Measurements from ENCODE around the gene TBC1D22A.

TBC1D22A gene

DNA sequence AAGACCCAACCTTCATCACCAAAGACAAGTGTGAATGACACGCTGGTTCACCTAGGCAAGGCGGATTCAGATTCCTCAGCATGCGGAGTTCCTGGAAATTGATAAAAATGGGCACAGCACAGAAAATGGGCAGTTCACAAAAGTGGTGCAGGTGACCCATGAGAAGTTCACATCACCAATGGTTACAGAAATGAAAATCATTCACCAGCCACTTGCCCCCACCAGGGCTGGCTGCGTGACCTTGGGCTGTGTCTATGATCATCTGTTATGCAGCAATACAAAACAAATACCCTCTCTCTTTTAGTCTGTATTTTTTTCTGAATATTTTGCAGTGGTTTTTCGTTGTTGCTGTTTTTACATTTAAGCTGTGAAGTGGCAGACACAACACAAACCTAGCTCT is 415.9 kb downstream of the TBC1D22A start:
- ATAC-seq, result no peak
- Mint-ChIP-seq H3K9me3 (peaks cover 23% of the 10 kb centered on the region), H3K36me3 (ENCODE audit: low read depth) (peaks cover 29% of the 10 kb centered on the region)

DNA sequence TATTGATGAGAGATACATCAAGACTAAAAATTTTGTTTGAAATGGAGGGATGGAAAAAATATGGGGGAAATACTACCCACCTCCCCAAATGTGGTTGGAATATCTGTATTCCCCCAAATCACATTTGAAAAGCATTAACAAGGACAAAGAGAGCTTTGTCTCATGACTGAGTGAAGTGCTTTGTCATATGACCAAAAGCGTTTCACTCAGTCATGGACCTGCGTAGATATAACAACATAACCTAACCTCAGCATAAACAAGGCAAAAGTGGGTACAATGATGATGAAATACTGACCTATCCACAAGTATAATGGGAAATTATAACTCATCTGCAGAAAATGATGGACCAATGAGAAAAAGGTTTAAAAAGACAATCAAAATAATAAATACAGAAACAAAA is 418.3 kb downstream of the TBC1D22A start:
- Mint-ChIP-seq H3K9me3 (peaks cover 42% of the 10 kb centered on the region), H3K36me3 (ENCODE audit: low read depth) (peaks cover 17% of the 10 kb centered on the region), H3K27me3 (no peaks in the 10 kb centered on the region), H3K27ac (no peak overlapping the region), H3K4me1 (no peaks in the 10 kb centered on the region), H3K4me3 (no peak overlapping the region)
- DNase-seq (no peak), ATAC-seq (no peak)

More for the DNA sequence above, 415.9 kb downstream of the TBC1D22A start:
- no peak for DNase-seq
- Mint-ChIP-seq H3K4me1 (no peaks in the 10 kb centered on the region), H3K4me3 (no peak overlapping the region), H3K27ac (no peak overlapping the region), H3K27me3 (no peaks in the 10 kb centered on the region)

DNA sequence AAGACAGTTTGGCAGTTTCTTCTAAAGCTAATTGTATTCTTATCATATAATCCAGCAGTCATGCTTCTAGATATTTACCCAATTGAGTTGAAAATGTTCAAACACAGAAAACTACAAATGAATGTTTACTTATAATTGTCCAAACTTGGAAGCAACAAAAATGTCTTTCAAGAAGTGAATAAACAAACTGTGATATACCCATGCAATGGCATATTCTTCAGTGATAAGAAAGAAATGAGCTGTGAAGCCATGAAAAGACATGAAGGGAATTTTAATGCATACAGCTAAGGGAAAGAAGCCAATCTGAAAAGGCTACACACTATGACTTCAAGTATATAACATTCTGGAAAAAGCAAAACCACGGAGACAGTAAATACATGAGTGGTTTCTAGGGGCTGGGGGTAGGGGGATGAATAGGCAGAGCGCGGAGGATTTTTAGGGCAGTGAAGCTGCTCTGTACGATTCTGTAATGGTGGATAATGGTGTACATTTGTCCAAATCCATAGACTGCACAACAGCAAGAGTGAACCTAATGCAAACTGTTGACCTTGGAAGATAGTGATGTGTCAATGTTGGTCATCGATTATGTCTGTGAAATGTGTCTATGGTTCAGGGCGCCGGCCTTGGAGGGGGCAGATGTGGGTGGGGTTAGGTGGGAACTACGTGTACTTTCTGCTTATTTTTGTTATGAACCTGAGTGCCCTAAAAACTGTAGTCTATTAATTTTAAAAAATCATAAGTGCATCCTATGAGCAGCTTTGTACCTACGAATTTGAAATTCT is 424.9 kb downstream of the TBC1D22A start:
- H3K4me3 Mint-ChIP-seq, result no peak overlapping the region
- ATAC-seq (no peak), DNase-seq (no peak)
- H3K27me3 Mint-ChIP-seq, result no peaks in the 10 kb centered on the region
- peaks cover 32% of the 10 kb centered on the region for H3K9me3 Mint-ChIP-seq
- H3K36me3 Mint-ChIP-seq (ENCODE audit: low read depth), result no peaks in the 10 kb centered on the region
- H3K27ac Mint-ChIP-seq, result no peak overlapping the region
- no peaks in the 10 kb centered on the region for H3K4me1 Mint-ChIP-seq

DNA sequence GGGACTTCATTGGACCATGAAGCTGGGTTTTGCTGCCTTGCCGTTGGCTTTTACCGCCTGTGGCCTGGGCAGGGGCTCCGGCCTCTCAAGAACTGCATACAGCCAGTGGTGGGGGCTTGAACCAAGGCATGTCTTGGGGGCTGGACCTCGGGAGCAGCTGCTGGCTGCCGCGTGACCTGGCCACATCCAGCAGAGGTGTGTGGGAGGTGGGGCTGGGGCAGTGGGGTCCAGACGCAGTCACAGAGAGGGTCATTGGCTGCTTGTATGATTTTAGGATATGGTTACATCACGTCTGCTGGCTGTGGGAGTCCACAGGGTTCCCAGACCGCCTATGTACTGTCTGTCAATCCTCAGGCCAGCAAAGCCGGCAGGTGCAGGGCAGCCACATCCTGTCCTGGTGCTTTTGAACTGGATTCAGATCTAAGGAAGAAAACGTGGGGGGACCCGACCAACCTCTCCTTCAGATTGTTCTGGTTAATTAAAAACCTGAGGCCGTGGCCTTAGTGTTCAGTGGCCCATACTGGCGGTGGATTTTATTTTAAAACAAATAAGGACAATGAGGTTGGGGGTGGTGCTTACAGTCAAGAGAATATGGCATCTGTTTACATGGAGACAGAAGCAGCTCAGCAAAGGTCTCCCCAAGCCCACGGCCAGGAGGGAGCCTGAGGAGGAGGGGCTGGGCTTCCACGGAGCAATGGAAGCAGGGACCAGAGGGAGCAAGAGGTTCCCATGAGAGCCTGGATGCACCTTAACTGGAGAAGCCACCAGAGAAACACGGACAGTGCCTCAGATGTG is 426.0 kb downstream of the TBC1D22A start:
- Mint-ChIP-seq H3K4me3 (no peak overlapping the region), H3K4me1 (no peaks in the 10 kb centered on the region), H3K36me3 (ENCODE audit: low read depth) (no peaks in the 10 kb centered on the region), H3K27me3 (no peaks in the 10 kb centered on the region), H3K27ac (no peak overlapping the region), H3K9me3 (peaks cover 26% of the 10 kb centered on the region)
- no peak for DNase-seq
- ATAC-seq, result no peak

DNA sequence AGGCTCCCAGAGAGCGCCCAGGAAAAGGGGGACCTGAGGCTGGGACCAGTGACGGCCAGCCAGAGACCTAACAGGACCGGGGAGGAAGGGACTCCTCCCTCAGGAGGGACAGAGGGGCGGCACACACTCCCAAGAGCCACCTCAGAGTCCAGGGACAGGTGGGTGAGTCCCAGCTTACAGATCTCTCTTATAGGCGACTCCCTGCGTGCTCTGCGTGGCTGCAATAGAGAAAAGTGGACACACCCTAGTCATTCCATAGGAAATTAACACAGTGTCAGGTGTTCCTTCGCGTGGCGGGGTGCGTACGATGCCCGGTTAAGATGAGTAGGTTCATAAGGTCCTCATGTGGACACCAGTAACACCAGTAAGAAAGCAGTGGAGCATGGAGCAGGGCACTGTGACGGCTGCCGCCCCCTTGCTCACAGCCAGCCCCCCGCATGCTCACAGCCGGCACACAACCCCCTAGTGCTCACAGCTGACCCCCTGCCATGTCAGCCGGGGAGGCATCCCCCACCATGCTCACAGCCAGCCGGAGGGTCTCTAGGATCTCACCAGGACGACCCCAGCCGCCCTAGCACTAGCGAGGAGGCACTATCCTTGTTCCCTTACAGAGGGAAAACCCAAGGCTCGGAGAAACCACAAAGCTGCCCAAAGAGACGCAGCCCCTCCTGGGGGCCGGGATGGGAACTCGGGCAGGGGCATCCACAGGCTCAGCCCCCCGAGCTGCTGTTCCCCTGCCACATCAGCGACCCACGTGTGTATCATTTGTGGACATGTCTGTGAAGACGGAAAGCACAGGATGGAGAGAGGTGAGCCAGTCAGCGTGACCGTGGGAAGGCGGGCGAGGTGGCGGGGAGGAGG is 426.8 kb downstream of the TBC1D22A start:
- H3K36me3 Mint-ChIP-seq (ENCODE audit: low read depth), result no peaks in the 10 kb centered on the region
- no peak overlapping the region for H3K27ac Mint-ChIP-seq
- H3K9me3 Mint-ChIP-seq, result peaks cover 22% of the 10 kb centered on the region
- ATAC-seq (no peak), DNase-seq (no peak)
- no peaks in the 10 kb centered on the region for H3K27me3 Mint-ChIP-seq
- no peaks in the 10 kb centered on the region for H3K4me1 Mint-ChIP-seq
- no peak overlapping the region for H3K4me3 Mint-ChIP-seq

DNA sequence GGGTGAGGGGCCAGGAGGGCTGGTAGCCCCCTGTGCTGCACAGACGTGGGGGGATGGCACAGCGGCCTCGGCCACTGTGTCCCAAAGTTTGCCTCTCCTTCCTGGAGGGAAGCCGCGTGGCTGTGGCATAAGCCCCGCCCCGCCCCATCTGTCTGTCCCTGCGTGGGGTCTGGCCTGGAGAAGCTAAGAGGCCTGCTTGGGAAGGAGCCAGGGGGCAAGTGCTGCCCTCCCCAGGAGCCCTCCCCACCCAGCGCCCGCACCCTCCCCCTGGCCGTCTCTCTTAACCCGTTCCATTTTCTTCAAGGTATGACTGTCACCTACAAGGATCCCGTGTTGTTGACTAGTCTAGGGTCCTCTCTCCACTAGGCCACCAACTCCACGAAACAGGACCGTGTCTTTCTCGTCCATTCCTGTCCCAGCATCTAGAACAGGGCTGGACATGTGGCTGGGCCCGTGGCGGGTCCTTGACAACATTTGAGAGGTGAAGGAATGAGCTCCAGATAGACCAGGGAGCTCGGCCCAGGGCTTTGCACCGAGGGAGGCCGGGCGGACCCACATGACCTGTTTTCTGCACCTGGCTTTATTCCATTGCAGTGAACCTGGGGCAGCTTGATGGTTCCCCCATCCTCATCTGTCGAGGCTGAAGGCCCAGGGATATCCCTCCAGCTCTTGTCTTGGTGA is 428.0 kb downstream of the TBC1D22A start:
- no peak for DNase-seq
- H3K4me3 Mint-ChIP-seq, result no peak overlapping the region
- no peaks in the 10 kb centered on the region for H3K36me3 Mint-ChIP-seq (ENCODE audit: low read depth)
- ATAC-seq, result no peak
- no peak overlapping the region for H3K27ac Mint-ChIP-seq
- H3K4me1 Mint-ChIP-seq, result no peaks in the 10 kb centered on the region
- H3K9me3 Mint-ChIP-seq, result peaks cover 12% of the 10 kb centered on the region
- H3K27me3 Mint-ChIP-seq, result no peaks in the 10 kb centered on the region

DNA sequence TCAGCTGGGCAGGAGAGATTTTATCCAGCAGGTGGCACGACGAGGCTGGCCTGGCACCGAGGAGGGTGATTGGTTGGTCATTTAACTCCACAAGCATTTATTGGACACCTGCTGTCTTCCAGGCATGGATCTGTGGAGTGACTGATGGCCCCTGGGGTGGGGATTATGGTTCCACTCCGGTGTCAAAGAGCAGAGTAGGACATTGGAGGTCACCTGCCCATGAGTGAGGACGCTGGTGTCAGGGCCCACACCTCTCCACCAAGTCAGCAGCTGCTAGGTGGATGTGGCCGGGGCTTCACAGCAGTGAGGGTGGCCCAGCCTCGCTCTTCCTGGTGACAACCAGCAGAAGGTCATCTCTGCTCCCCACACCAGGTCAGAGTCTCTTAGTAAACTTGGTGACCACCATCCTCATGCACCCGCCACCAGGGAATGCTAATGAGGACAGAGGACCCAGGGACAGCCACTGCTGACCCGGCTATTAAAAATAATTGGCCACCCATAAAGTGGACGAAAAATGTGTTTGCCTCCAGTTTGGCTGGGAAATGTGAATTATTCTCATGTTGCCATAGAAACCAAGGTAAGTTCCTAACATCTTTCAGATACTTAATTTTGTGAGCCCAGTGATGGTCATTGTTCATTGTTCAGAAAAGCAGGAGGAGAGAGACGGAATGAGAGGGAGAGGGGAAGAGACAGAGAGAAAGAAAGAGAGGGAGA is 428.7 kb downstream of the TBC1D22A start:
- Mint-ChIP-seq H3K36me3 (ENCODE audit: low read depth) (no peaks in the 10 kb centered on the region), H3K4me1 (no peaks in the 10 kb centered on the region)

DNA sequence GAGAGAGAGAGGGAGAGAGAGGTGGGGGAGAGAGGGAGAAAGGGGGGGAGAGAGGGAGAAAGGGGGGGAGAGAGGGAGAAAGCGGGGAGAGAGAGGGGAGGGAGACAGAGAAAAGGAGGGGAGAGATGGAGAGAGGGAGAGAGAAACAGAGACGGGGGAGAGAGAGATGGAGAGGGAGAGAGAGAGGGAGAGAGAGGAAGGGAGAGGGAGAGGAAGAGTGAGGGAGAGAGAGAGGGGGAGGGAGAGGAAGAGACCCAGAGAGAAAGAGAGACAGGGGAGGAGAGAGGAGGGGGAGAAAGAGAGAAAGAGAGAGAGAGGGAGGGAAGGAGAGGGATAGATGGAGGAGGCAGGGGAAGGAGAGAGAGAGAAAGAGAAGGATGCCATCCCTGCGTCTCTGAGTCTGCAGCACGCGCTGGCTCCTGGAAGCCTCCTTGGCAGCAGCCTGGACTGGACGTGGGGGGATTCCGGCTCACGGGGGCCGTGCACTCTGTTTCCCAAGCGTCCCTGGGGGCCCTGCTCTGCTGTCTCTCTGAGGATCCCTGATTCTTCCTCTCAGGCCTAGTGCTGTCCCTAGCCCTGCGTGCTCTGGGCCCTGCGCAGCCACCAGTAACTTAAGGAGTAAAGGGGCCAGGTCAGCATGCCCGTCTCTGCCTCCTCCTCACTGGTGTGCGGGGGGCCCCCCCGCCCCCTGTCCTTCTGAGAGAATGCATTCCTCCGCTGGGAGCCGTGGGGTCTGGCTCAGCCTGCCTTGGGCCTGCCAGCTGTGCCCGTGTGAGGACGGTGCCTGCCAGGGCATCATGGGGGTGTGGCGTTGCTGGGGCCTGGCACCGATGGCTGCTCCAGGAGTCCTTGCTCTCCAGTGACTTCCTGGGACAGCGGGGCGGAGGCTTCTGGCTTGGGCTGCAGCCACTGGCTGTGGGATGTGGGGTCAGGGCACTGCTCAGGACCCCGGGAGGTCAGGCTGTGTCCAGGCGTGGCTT is 429.5 kb downstream of the TBC1D22A start:
- Mint-ChIP-seq H3K27ac (no peak overlapping the region), H3K9me3 (no peaks in the 10 kb centered on the region), H3K4me1 (no peaks in the 10 kb centered on the region), H3K4me3 (no peak overlapping the region), H3K27me3 (no peaks in the 10 kb centered on the region), H3K36me3 (ENCODE audit: low read depth) (no peaks in the 10 kb centered on the region)
- DNase-seq, result no peak
- no peak for ATAC-seq

More for the DNA sequence above, 428.7 kb downstream of the TBC1D22A start:
- Mint-ChIP-seq H3K4me3 (no peak overlapping the region), H3K27me3 (no peaks in the 10 kb centered on the region), H3K9me3 (peaks cover 5% of the 10 kb centered on the region), H3K27ac (no peak overlapping the region)
- DNase-seq, result no peak
- ATAC-seq, result no peak

DNA sequence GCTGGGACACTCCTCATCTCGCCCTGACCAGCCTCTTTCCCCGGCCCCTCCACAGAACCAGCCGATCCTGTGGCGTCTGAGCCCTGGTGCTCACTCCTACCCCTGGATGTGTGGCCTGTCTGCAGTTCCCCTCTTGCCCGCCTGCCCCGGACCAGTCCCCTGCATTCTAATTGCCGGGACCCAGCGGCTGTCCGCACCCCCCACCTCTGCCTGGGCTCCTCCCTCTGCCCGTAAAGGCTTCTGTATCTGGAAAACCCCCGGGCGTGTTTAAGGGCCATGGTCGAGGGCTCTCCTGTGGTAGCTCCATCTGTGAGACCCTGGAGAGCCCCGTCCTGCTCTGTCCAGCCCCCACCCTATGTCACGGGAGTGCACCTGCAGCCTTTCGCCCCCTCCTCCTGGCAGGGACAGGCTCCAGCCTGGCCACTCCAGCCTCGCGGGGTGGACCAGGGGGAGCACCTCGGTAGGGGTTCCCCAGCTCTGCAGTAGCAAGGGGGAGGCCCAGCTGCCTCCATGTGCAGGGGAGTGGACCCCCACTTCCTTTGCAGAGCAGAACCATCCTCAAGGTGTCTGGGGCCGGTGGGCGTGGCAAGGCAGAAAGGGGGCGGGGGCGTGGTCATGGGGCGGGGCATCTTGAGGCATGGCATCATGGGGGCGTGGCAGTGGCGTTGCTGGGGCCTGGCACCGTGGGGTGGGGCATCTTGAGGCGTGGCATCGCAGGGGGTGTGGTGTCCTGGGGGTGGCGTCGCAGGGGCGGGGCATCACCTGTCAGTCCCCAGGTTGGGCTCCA is 430.4 kb downstream of the TBC1D22A start:
- peak; percentile 16 for ATAC-seq
- H3K4me3 Mint-ChIP-seq, result no peak overlapping the region
- no peaks in the 10 kb centered on the region for H3K36me3 Mint-ChIP-seq (ENCODE audit: low read depth)
- H3K27me3 Mint-ChIP-seq, result no peaks in the 10 kb centered on the region
- no peaks in the 10 kb centered on the region for H3K9me3 Mint-ChIP-seq
- no peaks in the 10 kb centered on the region for H3K4me1 Mint-ChIP-seq
- DNase-seq, result peak; percentile 8
- no peak overlapping the region for H3K27ac Mint-ChIP-seq

DNA sequence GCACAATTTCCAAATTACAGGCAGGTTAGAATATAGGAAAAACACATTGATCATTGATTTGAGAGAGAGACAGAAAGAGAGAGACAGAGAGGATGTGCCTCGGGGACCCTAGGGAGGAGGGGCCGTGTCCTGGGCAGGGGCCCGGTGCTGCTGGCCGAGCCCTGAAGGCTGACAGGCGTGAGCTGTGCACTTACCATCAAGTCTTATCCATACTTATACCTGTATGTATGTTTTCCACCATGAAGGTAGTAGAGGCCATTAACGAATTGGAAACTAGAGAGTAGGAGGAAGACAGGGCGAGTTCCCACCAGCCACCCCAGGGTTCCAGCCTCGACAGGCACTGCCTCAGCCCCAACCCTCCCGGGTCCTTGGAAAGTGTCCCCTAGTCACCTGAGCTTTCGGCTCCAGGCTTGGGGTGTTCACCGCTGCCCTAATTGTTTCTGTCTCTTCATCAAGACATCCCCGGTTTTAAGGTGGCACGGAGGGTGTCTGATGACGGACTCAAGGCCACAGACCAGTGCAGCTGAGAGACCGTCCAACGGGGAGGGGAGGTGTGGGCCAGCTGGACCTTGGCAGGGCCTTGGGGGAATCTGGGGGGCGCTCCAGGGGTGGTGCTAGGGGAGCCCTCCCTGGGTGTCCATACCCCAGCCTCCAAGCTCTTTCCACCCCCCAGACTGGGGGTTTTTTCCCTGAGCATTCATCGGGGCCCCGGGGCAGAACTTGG is 431.3 kb downstream of the TBC1D22A start:
- Mint-ChIP-seq H3K4me3 (no peak overlapping the region), H3K27me3 (no peaks in the 10 kb centered on the region), H3K4me1 (no peaks in the 10 kb centered on the region), H3K9me3 (no peaks in the 10 kb centered on the region), H3K27ac (no peak overlapping the region), H3K36me3 (ENCODE audit: low read depth) (no peaks in the 10 kb centered on the region)
- ATAC-seq (no peak), DNase-seq (no peak)

DNA sequence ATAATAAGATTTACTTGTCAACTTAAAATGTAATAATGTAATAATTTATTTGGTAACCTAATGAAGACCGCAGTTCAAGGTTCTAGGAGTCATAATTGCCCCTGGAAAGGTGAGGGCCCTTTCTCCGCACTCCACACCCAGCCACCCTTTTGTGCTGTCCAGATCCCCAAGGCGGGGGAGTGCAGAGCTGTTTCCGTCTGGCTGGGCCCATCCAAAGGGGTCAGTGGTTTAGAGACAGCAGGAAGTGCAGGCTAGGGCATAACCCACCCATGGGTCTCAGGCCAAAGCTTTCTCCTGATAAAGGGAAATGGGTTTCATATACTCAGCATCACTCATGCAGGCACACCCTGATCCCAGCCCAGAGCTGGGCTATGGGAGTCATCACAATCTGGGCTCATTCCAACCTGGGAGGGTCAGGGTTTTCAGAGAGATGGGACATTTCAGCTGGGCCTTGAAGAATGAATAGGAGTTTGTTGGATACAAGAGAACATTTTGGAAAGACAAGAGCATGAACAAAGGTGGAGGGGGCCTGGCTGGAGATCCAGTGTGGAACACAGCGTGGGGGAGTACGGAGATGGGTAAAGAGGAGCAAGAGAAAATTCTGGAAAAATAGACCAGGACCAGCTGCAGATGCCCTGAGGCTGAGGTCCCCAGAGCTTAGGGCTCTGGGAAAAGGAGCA is 432.2 kb downstream of the TBC1D22A start:
- ATAC-seq, result no peak
- Mint-ChIP-seq H3K4me1 (no peaks in the 10 kb centered on the region), H3K4me3 (no peak overlapping the region), H3K9me3 (no peaks in the 10 kb centered on the region), H3K27ac (no peak overlapping the region), H3K27me3 (no peaks in the 10 kb centered on the region), H3K36me3 (ENCODE audit: low read depth) (no peaks in the 10 kb centered on the region)
- DNase-seq, result no peak
